HCT116 (cell line): ENCODE data around the gene IRAK2.

ENCODE experiments used
- CEBPB ChIP-seq: IDR thresholded peaks from 2 replicates; pipeline ENCODE4 v1.6.1; 2012; ENCODE audit warnings: low read depth
- CTCF ChIP-seq, 3 experiments: fragments of 200-600 bp in 1 of 3; sonication (generic) in 1 of 3; IDR thresholded peaks in 2 of 3; conservative IDR thresholded peaks in 1 of 3; 2 replicates each; pipeline ENCODE4 v1.5.1; 2012 to 2017; ENCODE audit warnings: low read depth in 2 of 3, low read length in 2 of 3, antibody characterized with exemption in 1 of 3, borderline replicate concordance in 1 of 3, control low read depth in 1 of 3, mild to moderate bottlenecking in 1 of 3, mixed read lengths in 1 of 3, mixed run types in 1 of 3, moderate library complexity in 1 of 3; ENCODE audit not compliant: insufficient read depth in 1 of 3
- EZH2 ChIP-seq: fragments of 200-600 bp; sonication (generic); IDR thresholded peaks from 2 replicates; pipeline ENCODE4 v1.6.1; 2017; ENCODE audit warnings: antibody characterized with exemption, mixed run types
- JUND ChIP-seq: IDR thresholded peaks from 2 replicates; pipeline ENCODE4 v1.6.1; 2012
- POLR2A ChIP-seq: IDR thresholded peaks from 2 replicates; pipeline ENCODE4 v1.7.0; 2011; ENCODE audit warnings: borderline replicate concordance; ENCODE audit not compliant: insufficient read depth, insufficient read length; ENCODE audit errors: extremely low read depth
- POLR2AphosphoS5 ChIP-seq: IDR thresholded peaks from 2 replicates; pipeline ENCODE4 v1.6.1; 2011; ENCODE audit warnings: mild to moderate bottlenecking, low read depth, low read length, moderate library complexity
- RAD21 ChIP-seq: IDR thresholded peaks from 2 replicates; pipeline ENCODE4 v1.6.1; 2012; ENCODE audit warnings: low read depth, mild to moderate bottlenecking
- ZBTB33 ChIP-seq: IDR thresholded peaks from 2 replicates; pipeline ENCODE4 v1.6.1; 2011; ENCODE audit warnings: mild to moderate bottlenecking, low read length, moderate library complexity; ENCODE audit not compliant: insufficient replicate concordance; ENCODE audit errors: extremely low read depth

- TF ChIP-seq EZH2 (no peak), POLR2AphosphoS5 (no peak), JUND (no peak), CTCF (IDR thresholded peaks at IDR 0.05 in 2 of 3, conservative IDR thresholded peaks at IDR 0.05 in 1 of 3; ENCODE audit: borderline replicate concordance in 1 of 3, insufficient read depth in 1 of 3, low read depth in 2 of 3, low read length in 2 of 3) (no peak), ZBTB33 (no peak), POLR2A (no peak), RAD21 (no peak), CEBPB (no peak)
These were observed 83.0 kb downstream of the IRAK2 start for GRCh38 chr3:10247679-10248183.
